Naive B cell (primary cell): Measurements from ENCODE around the gene ZNF322. TPM values are rescaled to one million over a fixed set of nuclear protein-coding genes. Genes with fewer than 3 reads are reported as not detected.
A peak's percentile ranks its signal among the peaks of the same experiment; 100 is the strongest.

ENCODE experiments used
- ATAC-seq, 2 donors: fragments of 150-1000 bp; cut with Tn5 transposase; 2 replicates each; pipeline ENCODE4 v1.10.0; 2021; ENCODE audit warnings: low read depth in 2 of 2, mild to moderate bottlenecking in 2 of 2, moderate library complexity in 2 of 2
- DNase-seq: peaks from one replicate; pipeline ENCODE4 v3.0.0; 2022
- H3K27ac Mint-ChIP-seq, 6 donors: one replicate each; pipeline ENCODE4 v1.8.0; 2020 to 2022; ENCODE audit warnings: mild to moderate bottlenecking in 6 of 6, mixed read lengths in 6 of 6, moderate library complexity in 5 of 6, inconsistent platforms in 2 of 6
- H3K27me3 Mint-ChIP-seq, 3 donors: one replicate each; pipeline ENCODE4 v1.8.0; 2021 to 2022; ENCODE audit warnings: mixed read lengths in 3 of 3, mild to moderate bottlenecking in 1 of 3
- H3K36me3 Mint-ChIP-seq, 2 donors: one replicate each; pipeline ENCODE4 v1.8.0; 2020 to 2022; ENCODE audit warnings: mixed read lengths in 2 of 2, inconsistent platforms in 1 of 2, mild to moderate bottlenecking in 1 of 2
- H3K4me1 Mint-ChIP-seq, 3 donors: one replicate each; pipeline ENCODE4 v1.8.0; 2020 to 2022; ENCODE audit warnings: mixed read lengths in 3 of 3, inconsistent platforms in 1 of 3, mild to moderate bottlenecking in 1 of 3, moderate library complexity in 1 of 3
- H3K4me3 Mint-ChIP-seq, 8 donors: one replicate each; pipeline ENCODE4 v1.8.0; 2020 to 2022; ENCODE audit warnings: mild to moderate bottlenecking in 8 of 8, mixed read lengths in 8 of 8, moderate library complexity in 8 of 8, inconsistent platforms in 2 of 8
- H3K9me3 Mint-ChIP-seq, 7 donors: one replicate each; pipeline ENCODE4 v1.8.0; 2020 to 2022; ENCODE audit warnings: mixed read lengths in 7 of 7, mild to moderate bottlenecking in 5 of 7, inconsistent platforms in 2 of 7, moderate library complexity in 1 of 7
- polyA plus RNA-seq, 6 donors: library from polyadenylated mRNA; unstranded; fragments of 300-500 nt; fragmentation: Illumina TruSeq; gene quantifications; one replicate each; pipeline ENCODE4 v1.2.3, GENCODE V29; 2021; ENCODE audit warnings: low read depth in 6 of 6

The ZNF322 gene
- polyA plus RNA-seq, 6 donors from 2014 or later: 8.0 to 10.9 (median 9.0) TPM

GRCh38 chr6:26604797-26605196 is 54.7 kb downstream of the ZNF322 start:
- H3K27ac Mint-ChIP-seq: no peak overlapping the region

DNA sequence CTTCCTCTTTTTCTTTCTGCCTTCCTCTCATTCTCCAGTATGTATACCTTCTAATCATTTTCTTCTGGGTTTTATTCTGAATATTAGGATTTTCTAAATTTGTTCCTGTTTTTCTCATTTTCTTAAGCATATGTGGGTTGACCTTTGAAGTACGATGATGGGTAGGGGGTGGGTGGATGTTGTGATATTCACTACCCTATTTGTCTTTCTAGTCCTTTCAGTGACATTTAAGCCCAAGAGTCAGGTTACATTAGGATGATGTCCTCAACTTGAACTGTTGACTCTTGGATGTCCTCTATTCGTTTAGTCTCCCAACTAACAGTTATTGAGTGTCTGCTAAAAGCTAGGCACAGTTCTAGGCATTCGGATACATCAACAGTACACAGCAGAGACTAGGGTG is 55.5 kb downstream of the ZNF322 start:
- Mint-ChIP-seq H3K4me1 (peaks cover 3 to 14% (median 14%) of the 10 kb centered on the region in 3 donors), H3K27me3 (no peaks in the 10 kb centered on the region), H3K36me3 (peaks cover 0 to 3% of the 10 kb centered on the region in 2 donors), H3K4me3 (no peak overlapping the region), H3K27ac (peak overlapping the region in 1 of 6 donors; percentile 66), H3K9me3 (no peaks in the 10 kb centered on the region)
- DNase-seq (no peak), ATAC-seq (no peak)

More at GRCh38 chr6:26604797-26605196, 54.7 kb downstream of the ZNF322 start:
- DNase-seq (no peak), ATAC-seq (no peak)
- Mint-ChIP-seq H3K4me3 (no peak overlapping the region), H3K9me3 (no peaks in the 10 kb centered on the region), H3K4me1 (peaks cover 3 to 14% (median 12%) of the 10 kb centered on the region in 3 donors), H3K36me3 (no peaks in the 10 kb centered on the region), H3K27me3 (no peaks in the 10 kb centered on the region)

DNA sequence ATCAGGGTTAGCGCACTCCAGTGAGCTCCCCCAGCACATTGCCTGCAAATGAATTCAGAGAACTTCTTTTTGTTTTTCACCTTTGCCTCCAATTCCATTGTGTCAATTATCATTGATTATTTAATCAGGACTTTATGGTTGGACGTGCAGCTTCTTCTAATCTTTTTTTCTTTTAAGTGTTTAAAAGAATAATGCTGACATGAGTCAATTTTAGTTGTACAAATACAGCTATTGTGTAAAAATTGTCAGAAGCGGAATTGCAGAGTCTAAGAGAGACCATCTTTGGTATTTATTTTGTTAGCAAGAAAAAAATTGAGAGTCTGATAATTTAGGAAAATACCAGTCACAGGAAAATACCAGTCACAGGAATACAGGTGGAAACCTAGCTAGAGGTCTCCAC is 57.3 kb downstream of the ZNF322 start:
- peaks cover 0 to 3% of the 10 kb centered on the region in 2 donors for H3K36me3 Mint-ChIP-seq
- H3K4me3 Mint-ChIP-seq: no peak overlapping the region
- peak overlapping the region in 1 of 6 donors; percentile 86 for H3K27ac Mint-ChIP-seq
- no peaks in the 10 kb centered on the region for H3K27me3 Mint-ChIP-seq
- ATAC-seq (no peak), DNase-seq (no peak)
- H3K4me1 Mint-ChIP-seq: peaks cover 8 to 20% (median 15%) of the 10 kb centered on the region in 3 donors
- H3K9me3 Mint-ChIP-seq: no peaks in the 10 kb centered on the region

DNA sequence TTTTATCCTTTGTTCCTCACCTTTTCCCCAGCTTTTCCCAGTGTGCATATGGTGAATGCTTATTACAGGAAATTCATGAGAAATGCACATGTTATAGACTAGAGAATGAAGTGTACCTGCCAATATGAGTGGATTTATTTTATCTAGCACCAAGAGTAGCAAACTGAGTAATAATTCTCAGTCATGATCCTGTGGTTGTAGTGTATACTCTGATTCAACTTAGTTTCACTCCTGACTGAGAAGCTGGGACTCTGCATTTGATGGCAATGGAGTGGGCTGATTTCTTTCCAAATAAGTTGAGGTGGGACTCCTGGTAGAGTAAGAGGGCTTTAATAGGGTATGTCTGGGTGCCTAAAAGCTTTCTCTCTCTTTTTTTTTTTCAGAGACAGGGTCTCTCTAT is 58.8 kb downstream of the ZNF322 start:
- Mint-ChIP-seq H3K36me3 (peaks cover 0 to 3% of the 10 kb centered on the region in 2 donors), H3K9me3 (no peaks in the 10 kb centered on the region), H3K27me3 (no peaks in the 10 kb centered on the region), H3K4me3 (no peak overlapping the region), H3K27ac (peak overlapping the region in 3 of 6 donors; percentile 18 to 47 (median 40)), H3K4me1 (peaks cover 8 to 20% (median 15%) of the 10 kb centered on the region in 3 donors)
- no peak for DNase-seq
- no peak for ATAC-seq

DNA sequence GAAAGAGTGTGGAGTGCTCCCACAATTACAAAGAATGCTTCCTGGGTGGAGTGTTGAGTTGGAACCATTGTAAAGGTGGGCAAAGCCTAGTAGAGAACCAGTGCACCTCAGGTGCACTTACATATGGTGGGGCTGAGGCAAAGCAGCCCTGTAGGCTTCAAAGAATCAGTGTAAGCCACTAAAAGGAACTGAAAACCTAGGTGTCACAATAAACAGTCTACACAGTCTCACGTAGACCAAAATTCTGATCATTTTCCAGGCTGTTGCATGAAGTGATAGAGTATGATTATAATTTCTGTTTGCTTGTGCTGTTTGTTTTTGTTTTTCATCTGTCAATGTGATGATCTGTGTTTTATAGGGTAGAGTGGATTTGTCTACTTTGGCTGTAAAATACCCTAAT is 60.0 kb downstream of the ZNF322 start:
- no peaks in the 10 kb centered on the region for H3K9me3 Mint-ChIP-seq
- H3K4me3 Mint-ChIP-seq: peak overlapping the region in 1 of 8 donors; percentile 29
- DNase-seq: no peak
- peaks cover 11 to 20% (median 15%) of the 10 kb centered on the region in 3 donors for H3K4me1 Mint-ChIP-seq
- H3K27ac Mint-ChIP-seq: peak overlapping the region in 3 of 6 donors; percentile 13 to 65 (median 35)
- ATAC-seq: no peak
- peaks cover 0 to 3% of the 10 kb centered on the region in 2 donors for H3K36me3 Mint-ChIP-seq
- no peaks in the 10 kb centered on the region for H3K27me3 Mint-ChIP-seq

- DNase-seq: no peak
- H3K27ac Mint-ChIP-seq: peak overlapping the region in 2 of 6 donors; percentile 13 to 35
- H3K4me1 Mint-ChIP-seq: peaks cover 11 to 20% (median 12%) of the 10 kb centered on the region in 3 donors
- no peak overlapping the region for H3K4me3 Mint-ChIP-seq
- no peaks in the 10 kb centered on the region for H3K9me3 Mint-ChIP-seq
- peaks cover 0 to 3% of the 10 kb centered on the region in 2 donors for H3K36me3 Mint-ChIP-seq
- peaks cover 0 to 2% (median 1%) of the 10 kb centered on the region in 3 donors for H3K27me3 Mint-ChIP-seq
- ATAC-seq: no peak
These were observed 60.4 kb downstream of the ZNF322 start for GRCh38 chr6:26599134-26599533.

GRCh38 chr6:26598267-26598666 is 61.3 kb downstream of the ZNF322 start:
- H3K27me3 Mint-ChIP-seq: peaks cover 0 to 10% (median 8%) of the 10 kb centered on the region in 3 donors
- no peak for ATAC-seq
- H3K4me3 Mint-ChIP-seq: peak overlapping the region in 3 of 8 donors; percentile 83 to 89 (median 85)
- no peaks in the 10 kb centered on the region for H3K9me3 Mint-ChIP-seq
- DNase-seq: no peak
- peaks cover 0 to 3% of the 10 kb centered on the region in 2 donors for H3K36me3 Mint-ChIP-seq
- peak overlapping the region in 2 of 6 donors; percentile 81 to 92 for H3K27ac Mint-ChIP-seq
- H3K4me1 Mint-ChIP-seq: peaks cover 8 to 21% (median 12%) of the 10 kb centered on the region in 3 donors

DNA sequence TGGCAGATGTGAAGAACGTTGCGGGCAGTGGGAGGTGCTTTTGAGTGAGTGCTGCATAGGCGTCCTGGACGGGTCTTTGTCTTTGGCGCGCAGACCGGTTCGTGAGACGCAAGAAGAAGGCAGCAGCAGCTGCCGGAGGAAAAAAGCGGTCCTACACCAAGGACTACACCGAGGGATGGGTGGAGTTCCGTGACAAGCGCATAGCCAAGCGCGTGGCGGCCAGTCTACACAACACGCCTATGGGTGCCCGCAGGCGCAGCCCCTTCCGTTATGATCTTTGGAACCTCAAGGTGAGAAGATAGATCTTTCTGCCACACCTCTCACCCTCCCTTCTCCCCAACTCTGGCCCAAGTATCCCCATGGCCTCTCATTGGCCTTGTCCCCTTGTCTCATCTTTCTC is 61.7 kb downstream of the ZNF322 start:
- Mint-ChIP-seq H3K27me3 (peaks cover 0 to 15% (median 9%) of the 10 kb centered on the region in 3 donors), H3K4me3 (peak overlapping the region in 2 of 8 donors; percentile 83 to 89), H3K4me1 (peaks cover 8 to 22% (median 12%) of the 10 kb centered on the region in 3 donors), H3K9me3 (no peaks in the 10 kb centered on the region), H3K36me3 (peaks cover 0 to 3% of the 10 kb centered on the region in 2 donors), H3K27ac (peak overlapping the region in 1 of 6 donors; percentile 81)
- ATAC-seq: no peak
- DNase-seq: no peak

DNA sequence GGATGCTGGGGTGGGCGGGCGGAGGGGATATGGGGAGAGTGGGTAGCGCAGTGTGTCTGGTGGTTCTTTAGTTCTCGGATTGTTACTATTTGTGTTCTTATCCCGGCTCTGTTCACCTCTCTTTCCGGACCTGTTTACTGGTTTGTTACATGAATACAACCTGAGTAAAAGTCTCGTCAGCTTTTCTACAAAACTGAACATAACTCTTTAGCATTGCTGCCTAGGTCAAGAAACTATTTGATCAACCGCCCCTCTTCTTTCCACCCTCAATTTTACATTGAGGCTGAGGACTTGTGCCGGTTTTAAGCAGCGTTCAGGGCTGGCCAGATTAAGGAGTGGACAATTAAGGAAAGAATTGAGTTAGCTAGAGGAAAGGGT is 62.2 kb downstream of the ZNF322 start:
- Mint-ChIP-seq H3K36me3 (peaks cover 0 to 3% of the 10 kb centered on the region in 2 donors), H3K4me3 (no peak overlapping the region), H3K4me1 (peaks cover 8 to 22% (median 12%) of the 10 kb centered on the region in 3 donors), H3K9me3 (no peaks in the 10 kb centered on the region), H3K27me3 (peaks cover 2 to 19% (median 10%) of the 10 kb centered on the region in 3 donors), H3K27ac (no peak overlapping the region)
- DNase-seq (no peak), ATAC-seq (no peak)

DNA sequence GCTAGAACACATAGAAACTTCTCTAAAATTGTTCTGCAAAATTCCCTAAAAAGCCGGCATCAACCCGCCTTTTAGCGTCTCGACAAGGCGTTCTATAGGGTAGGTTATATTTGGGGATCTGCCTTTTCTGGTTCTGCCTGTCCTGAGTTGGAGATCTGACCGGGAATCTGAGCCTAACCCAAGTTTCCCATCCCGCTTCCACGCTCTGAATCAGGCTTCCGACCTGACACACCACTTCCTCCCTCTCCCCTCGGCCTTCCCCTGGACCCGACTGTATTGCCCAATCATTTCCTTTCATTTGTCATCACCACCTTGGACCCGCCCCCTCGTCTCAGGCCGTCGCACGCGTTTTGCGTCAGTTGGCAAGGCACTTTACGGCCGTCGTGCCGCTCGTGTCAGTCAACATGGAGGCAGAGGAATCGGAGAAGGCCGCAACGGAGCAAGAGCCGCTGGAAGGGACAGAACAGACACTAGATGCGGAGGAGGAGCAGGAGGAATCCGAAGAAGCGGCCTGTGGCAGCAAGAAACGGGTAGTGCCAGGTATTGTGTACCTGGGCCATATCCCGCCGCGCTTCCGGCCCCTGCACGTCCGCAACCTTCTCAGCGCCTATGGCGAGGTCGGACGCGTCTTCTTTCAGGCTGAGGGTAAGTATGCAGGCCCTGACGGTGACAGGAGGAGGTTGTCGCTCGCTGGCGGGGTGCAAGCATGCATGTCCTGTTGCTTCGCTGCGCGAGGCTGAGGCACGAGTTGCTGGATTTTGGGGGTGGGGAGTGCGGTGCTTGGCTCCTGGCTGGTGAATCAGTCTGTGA is 62.8 kb downstream of the ZNF322 start, which contains the start of gene ABT1:
ABT1 (plus strand) TSS at position 375 of the 810 bp plus-strand sequence; CDS start at position 405, 30 bp downstream.
- peak; percentile 97 for DNase-seq
- peak; percentile 83 to 85 for ATAC-seq

GRCh38 chr6:26595669-26596269 is 63.8 kb downstream of the ZNF322 start:
- Mint-ChIP-seq H3K4me3 (no peak overlapping the region), H3K9me3 (no peaks in the 10 kb centered on the region), H3K36me3 (peaks cover 0 to 3% of the 10 kb centered on the region in 2 donors), H3K27me3 (peaks cover 16 to 35% (median 24%) of the 10 kb centered on the region in 3 donors), H3K27ac (no peak overlapping the region), H3K4me1 (peaks cover 8 to 22% (median 12%) of the 10 kb centered on the region in 3 donors)
- DNase-seq (peak; percentile 79), ATAC-seq (peak; percentile 48 to 53)

More for the DNA sequence above, 62.8 kb downstream of the ZNF322 start, which contains the start of gene ABT1:
- H3K36me3 Mint-ChIP-seq: peaks cover 0 to 3% of the 10 kb centered on the region in 2 donors
- peaks cover 8 to 22% (median 12%) of the 10 kb centered on the region in 3 donors for H3K4me1 Mint-ChIP-seq
- peak within 1 kb of the TSS in 1 of 6 donors; percentile 81 for H3K27ac Mint-ChIP-seq
- no peaks in the 10 kb centered on the region for H3K9me3 Mint-ChIP-seq
- H3K27me3 Mint-ChIP-seq: peaks cover 8 to 25% (median 16%) of the 10 kb centered on the region in 3 donors
- H3K4me3 Mint-ChIP-seq: no peak within 1 kb of the TSS

- Mint-ChIP-seq H3K9me3 (no peaks in the 10 kb centered on the region), H3K4me1 (peaks cover 8 to 22% (median 12%) of the 10 kb centered on the region in 3 donors), H3K27ac (peak overlapping the region in 2 of 6 donors; percentile 5 to 24), H3K27me3 (peaks cover 22 to 35% (median 24%) of the 10 kb centered on the region in 3 donors), H3K36me3 (peaks cover 0 to 3% of the 10 kb centered on the region in 2 donors), H3K4me3 (peak overlapping the region in 5 of 8 donors; percentile 6 to 84 (median 24))
- ATAC-seq (no peak), DNase-seq (no peak)
These were observed 64.6 kb downstream of the ZNF322 start for GRCh38 chr6:26594730-26595632.
